Lung microvascular endothelial cell (primary cell): ENCODE measurements around the gene MYO1F. TPM values are rescaled to one million over a fixed set of nuclear protein-coding genes. Genes with fewer than 3 reads are reported as not detected.

Experiments
- DNase-seq, 2 donors: peaks; one replicate each; pipeline versions ENCODE4 v3.0.0 to v3.0.0-alpha.2; 2010; ENCODE audit warnings: low read depth in 2 of 2
- total RNA-seq: library from RNA; depleted of rRNA; stranded (reverse); fragments of >200 nt; gene quantifications from 2 replicates; pipeline ENCODE4 v1.2.1, GENCODE V29; 2014

MYO1F gene
- total RNA-seq, 1 donor from 2014 or later: 0.40 TPM

DNA sequence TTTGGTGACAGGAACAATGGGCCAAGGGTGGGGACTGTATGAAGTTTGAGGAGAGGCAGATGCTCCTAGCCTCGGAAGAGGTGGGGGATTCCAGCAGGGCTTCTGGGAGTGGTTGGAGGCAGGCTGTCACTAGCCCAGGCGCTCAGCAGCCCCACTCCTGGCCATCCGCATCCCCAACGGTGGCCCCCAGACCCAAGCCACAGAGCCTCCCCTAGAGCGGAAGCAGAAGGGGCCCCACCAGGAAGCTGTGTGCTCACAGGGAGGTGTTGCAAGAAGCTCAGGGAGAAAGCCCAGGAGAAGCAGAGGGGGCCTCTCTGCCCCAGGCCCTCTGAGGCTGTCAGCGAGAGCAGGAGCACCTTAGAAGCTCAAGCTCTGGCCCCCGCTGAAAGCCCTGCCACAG lies 83.1 kb downstream of the MYO1F start:
- no peak for DNase-seq

DNA sequence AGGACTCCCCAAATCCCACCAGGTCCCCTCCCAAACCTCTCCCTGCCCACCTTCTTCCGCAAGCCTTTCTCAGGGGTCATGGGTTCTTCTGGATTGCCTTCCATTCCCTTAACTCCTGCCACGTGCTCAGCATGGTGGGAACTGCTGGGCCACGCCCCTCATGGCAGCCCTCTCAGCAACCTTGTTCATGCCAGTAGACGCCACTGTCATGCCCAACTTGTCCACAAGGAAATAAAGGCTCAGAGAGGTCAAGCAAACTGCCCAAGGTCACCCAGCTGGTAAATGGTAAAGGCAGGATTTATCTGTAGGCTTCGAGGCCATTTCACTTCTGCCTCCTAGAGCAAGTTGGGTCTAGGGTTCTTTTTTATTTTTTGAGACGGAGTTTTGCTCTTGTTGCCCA lies 85.7 kb downstream of the MYO1F start:
- no peak for DNase-seq

DNA sequence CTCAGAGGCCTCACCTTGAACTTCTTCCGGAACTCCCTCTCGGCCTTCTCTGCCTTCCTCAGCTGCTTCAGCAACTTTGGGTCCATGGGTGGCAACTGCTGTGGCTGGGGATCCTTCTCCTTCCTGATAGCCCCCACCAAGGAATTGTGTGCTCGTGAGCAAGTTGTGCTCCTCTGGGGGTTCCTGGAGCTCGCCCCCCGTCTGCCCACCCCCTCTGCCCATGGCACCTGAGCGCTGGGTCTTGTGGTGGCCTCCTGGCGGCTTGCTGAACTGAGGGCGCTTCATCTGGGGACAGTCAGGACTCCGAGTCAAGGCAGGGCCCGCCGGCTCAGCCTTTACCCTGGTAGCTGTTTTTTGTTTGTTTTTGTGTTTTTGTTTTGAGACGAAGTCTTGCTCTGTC lies 86.4 kb downstream of the MYO1F start:
- DNase-seq: no peak

DNA sequence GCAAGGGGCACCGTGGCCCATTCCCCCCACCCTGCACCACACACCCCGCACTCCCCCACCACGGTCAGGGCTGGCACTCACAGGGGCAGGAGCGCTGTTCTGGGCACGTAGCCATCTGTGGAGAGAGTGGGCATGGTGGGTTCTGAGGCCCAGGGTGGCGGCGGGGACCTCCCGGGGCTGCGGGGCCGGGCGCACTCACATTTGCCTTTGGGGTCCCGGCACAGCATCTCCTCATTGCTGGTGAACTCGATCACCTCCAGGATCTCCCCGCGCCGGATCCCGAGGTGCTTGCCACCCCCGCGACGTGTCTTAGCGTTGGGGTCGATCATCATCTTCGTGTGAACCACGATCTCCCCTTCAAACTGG lies 86.9 kb downstream of the MYO1F start:
- DNase-seq: no peak

DNA sequence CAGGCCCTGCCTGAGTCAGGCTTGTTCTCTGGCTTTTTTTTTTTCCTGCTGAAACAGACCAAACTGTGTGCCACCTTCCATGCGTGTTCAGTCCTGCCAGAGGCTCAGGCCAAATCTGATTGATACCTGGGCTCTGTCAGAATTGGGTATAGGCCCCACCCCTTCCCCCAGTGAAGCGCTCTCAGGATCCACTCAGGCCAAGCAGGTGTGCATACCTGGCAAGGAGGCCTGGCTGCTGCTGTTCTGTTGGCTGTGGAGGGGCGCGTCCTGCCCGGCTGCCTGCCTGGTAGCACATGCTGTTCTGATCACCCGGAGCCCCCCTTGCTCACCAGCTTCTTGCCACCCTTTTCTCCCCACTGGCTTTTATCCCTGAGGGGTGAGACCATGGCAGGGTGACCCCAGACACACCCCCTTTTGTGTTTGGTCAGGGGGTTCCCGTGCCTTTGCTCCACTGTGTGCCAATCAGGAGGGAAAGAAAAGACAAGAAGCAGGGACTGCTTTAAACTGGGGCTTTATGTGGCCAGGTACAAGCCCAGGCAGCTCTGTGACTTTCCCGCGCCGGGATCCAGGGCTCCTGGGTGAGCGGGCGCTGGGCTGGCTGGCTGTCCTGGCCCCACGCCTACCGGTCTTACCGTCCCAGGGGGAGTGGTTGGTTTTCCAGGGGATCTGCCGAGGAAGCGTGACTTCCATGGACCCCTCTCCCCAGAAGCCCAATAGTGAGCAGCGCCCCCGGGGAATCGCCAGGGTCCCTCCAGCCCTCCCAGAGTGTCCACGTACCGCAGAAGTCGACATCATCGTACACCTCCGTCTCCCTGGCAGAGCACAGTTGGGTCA lies 87.5 kb downstream of the MYO1F start:
- DNase-seq: no peak

DNA sequence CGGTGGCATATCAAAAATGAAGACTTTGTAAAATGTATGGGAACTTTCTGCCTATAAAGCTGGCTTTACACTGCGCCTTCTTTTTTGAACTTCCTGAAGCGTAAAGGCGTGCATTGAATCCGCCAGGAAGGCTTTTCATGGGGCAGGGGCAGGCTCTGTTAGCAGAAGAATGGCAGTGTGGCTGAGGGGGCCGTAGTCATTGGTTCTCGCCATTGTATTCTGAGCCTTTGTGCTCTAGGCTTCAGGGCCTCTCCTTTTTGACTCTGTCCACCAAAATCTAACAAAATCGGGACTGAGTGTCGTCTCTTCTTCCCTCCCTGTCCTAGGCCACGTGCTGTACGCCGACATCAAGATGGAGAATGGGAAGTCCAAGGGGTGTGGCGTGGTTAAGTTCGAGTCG lies 88.9 kb downstream of the MYO1F start:
- DNase-seq: no peak

DNA sequence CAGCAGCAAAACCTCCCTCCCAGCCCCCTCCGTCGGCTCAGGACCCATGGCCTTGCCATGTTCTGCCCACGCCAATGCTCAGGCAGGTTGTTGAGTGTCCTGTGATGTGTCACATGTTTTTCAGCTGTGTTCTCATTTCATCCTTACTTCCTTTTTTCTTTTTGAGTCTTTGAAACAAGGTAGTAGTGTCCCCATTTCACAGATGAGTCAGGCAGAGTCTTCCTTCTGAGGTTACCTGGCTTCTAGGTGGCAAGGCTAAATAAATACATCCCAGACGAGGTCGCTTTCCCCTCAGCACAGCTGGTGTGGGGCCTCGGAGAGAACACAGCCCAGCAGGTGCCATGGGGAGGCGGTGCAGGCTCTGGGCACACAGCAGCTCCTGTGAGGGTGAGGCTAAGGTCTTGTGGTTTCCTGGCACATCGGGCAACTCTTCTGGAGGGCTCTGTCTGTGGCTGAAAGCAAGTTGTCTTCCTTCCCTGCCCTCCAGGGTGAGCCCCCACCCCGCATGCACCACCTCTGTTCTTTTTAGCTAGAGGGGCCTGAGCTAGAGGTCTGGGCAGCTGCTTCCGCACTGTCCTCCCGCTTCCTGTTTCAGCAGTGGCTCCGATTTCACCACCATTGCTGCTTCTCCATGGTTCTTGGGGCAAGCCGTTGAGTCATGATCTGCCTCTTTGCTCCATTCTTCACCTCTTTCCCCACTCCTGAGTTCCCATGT lies 89.9 kb downstream of the MYO1F start:
- no peak for DNase-seq

DNA sequence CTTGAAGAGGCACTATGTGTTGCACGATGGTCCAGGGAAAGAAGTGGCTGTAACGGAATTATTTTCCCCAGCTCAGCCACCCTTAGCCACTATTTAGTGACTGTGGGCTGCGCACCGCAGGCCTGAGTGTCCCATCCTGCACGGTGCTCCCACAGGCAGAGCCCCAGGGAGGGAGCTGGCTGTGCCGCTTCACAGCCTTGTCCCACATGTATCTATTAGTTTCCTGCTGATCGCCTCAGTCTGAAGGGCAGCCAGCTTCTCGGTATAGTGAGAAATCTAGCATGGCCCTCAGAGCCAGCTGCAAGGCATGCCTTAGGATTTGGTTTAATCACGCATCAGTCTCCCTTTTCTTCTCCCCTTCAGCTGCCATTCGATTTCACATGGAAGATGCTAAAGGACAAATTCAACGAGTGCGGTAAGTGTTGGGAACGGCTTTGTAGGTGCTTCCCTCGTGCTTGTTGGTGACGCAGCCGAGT lies 90.5 kb downstream of the MYO1F start:
- DNase-seq: no peak

DNA sequence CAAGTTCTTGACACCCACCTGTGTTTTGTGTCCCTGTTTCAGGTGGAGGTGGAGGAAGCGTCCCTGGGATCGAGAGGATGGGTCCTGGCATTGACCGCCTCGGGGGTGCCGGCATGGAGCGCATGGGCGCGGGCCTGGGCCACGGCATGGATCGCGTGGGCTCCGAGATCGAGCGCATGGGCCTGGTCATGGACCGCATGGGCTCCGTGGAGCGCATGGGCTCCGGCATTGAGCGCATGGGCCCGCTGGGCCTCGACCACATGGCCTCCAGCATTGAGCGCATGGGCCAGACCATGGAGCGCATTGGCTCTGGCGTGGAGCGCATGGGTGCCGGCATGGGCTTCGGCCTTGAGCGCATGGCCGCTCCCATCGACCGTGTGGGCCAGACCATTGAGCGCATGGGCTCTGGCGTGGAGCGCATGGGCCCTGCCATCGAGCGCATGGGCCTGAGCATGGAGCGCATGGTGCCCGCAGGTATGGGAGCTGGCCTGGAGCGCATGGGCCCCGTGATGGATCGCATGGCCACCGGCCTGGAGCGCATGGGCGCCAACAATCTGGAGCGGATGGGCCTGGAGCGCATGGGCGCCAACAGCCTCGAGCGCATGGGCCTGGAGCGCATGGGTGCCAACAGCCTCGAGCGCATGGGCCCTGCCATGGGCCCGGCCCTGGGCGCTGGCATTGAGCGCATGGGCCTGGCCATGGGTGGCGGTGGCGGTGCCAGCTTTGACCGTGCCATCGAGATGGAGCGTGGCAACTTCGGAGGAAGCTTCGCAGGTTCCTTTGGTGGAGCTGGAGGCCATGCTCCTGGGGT lies 91.5 kb downstream of the MYO1F start:
- no peak for DNase-seq

DNA sequence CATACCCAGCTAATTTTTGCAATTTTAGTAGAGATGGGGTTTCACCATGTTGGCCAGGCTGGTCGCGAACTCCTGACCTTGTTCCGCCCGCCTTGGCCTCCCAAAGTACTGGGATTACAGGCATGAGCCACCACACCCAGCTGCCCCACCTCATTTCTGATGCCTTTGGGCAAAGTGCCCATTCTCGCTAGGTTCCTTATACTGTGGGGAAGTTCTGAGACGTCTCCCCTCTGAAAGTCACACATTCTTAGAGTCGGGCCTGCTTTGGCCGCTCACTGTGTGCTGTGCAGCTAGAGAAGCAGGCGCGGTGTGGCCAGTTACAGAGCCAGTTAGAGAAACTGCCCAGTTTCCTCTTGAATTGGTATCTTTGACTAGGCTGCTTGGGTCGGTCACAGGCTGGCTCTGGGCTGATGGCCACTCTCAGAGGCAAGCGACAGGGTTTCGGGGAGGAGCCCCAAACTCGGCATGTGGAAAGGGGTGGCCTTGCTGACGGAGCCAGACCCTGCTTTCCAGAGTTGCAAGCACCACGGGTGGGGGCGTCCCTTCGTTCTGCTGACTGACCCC lies 92.8 kb downstream of the MYO1F start:
- no peak for DNase-seq

DNA sequence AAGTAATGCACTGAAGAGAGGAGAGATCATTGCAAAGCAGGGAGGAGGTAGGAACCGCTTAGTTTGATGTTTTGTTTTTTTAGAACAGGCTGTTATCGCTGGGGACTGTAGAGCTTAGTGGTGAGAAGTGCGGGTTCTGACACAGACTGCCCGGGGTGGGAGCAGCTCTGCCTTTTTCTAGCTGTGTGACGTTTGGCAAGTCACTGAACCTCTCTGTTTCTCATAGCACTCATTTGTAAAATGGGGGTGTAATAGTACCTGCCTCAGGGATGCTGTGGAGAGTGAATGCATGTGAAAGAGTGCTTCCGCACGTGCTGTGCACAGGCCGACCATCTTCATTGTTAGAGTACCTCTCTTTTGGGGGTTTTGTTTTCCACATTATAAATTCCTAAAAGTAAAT lies 94.1 kb downstream of the MYO1F start:
- no peak for DNase-seq

DNA sequence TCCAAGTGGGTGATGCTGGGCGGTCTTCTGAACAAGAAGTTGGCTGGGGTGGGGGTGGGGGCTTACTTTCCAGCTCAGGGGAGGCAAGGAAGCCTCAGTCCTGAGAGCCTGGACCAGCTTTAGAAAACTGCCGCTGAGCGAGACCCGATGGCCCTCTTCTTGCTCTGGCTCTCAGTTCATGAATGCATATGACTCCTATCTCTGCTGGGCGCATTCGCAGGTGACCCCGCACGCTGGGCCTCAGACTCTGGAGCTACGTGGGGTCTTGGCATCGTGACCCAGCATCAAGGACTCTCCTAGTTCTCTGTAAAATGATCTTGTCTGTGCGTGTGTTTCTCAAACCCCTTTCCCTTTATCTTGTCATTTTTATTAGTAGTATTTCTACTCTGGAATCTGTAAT lies 94.5 kb downstream of the MYO1F start:
- DNase-seq: no peak

DNA sequence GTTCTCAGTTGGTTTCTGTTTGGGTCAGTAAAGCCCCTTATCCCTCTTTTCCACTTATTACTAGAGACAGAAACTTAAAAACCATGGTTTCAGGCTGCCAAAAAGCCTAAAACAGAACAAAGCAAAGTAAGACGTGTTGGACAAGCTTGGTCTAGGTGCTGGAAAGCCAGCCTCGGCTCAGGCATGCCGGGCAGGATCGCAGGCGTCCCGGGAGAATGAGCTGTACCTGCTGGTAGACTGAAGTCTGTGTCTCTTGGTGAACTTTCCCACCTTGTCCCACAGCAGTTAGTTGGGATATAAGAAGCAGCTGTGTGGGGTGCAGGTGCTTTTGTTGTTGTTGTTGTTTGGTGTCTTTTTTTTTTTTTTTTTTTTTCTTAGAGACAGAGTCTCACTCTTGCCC lies 95.6 kb downstream of the MYO1F start:
- DNase-seq: no peak

DNA sequence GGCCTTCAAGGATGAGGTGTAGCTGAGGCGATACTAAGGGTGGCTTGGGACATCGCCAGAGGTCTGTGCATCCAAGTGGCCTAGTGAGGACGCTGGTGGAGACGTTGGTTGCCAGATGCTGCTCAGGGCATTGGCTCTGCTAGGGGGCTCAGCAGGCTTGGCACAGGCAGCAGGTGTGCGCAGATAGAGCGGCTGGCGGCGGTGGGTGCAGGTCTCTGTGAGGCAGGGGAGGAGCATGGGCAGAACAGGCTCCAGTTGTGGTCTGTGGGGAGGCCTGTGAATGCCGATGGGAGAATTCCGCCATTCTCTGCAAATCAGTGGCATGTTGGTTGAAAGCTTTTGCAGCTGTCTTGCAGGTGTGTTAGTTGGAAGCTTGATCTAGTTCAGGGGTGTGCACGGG lies 96.0 kb downstream of the MYO1F start:
- DNase-seq: no peak

DNA sequence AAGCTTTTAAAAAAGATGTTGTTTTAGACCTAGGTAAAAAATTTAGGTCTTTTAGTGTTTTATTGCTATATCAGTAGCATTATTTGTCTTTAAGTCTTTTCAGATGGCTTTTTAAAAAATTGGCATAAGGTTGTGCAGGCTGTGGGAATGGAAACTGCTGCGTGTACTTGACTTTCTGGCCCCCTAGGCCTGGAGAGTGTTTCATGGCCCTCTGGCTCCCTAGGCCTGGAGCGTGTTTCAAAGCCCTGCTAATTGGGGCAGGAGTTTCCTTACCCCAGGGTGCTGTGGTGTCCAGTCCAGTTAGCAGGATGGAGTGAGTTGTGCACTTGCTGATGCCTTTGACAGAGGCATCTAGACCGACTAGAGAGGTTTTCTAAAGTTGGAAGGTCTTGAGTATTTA lies 98.6 kb downstream of the MYO1F start:
- no peak for DNase-seq

DNA sequence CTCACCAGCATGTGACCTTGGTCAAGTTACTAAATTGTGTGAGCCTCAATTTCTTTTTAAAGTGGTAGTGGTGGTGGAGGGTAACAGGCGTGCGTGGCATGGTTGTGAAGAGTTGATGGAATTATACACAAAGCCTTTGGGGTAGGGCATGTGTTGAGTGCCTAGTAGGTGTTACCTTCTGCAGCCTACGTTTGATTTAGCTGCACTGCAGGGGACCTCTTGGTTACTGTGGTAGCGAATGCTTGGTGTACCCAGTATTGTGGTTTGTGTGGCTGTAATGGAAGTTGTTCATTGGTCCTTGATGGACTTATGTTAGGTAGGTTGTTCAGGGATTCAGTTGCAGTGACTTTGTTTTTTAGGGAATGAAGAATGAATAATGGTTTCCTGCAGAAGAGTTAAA lies 99.4 kb downstream of the MYO1F start:
- DNase-seq: no peak

DNA sequence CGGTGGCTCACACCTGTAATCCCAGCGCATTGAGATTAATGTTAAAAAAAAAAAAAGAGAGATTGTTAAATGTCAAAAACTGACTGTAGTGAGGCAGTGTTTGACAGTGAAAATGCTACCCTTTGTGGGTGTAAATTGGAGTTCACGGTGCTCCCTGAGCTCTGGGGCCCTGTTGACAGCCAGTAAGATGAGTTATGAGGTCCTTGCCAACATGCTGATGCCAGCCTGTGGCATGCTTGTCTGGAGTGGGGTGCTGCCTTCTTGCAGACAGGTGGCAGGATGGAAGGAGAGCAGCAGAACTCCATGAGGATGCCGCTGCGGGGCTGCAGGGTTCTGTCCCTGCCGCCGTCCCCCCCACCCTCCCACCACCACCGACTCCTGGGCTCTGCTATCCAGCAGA lies 100.7 kb downstream of the MYO1F start:
- DNase-seq: no peak

DNA sequence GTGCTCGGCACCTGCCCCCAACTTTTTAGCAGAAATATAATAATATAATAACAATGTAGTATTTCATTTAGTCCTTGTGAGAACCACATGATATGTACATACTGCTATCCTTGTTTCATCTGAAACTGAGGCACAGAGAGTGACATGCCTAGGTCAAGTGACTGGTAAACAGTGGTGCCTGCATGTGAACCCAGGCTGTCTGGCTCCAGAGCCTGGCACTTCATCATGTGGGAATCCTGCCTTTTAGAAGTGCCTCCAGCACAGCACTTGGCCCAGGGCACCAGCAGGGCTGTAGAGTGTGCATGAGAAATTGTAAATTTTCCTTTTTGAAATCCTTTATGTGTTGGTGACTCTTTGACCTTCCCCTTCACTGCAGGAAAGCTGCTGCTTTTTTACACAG lies 102.2 kb downstream of the MYO1F start:
- DNase-seq: no peak

DNA sequence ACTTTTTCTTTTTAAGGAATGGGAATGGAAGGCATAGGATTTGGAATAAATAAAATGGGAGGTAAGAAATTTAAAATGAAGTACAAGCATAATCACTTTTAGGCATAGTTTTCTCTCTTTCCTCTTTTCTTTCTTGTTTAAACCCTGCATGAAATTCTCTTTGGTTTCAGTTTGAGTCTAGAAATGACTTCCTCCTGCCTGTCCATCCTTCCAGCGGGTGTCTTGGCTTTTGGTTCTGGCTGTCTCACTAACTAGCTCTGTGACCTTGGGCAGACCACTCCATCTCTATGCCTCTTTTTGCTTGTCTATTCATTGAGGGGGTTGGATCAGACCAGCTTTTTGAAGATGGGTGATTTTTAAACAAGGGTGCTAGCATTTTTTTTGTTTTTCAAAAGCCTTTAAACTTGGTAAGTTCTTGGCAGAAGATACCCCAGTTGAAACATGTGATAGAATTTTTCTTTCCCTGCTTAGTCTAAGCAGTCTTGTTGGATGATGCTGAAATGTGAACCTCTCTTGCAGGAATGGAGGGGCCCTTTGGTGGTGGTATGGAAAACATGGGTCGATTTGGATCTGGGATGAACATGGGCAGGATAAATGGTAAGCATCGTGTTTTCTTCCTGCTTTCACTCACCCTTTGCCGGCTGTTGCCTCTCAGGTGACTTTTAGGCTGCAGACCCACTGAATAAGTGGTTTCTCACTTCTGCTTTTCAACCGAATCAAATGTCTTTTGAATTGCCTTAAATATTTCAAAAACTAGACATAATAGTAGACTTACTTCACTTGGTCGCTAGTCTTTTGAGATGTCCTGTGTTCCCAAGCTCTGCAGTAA lies 103.4 kb downstream of the MYO1F start:
- no peak for DNase-seq
